Measurements from ENCODE around the gene FBXL17.

DNA sequence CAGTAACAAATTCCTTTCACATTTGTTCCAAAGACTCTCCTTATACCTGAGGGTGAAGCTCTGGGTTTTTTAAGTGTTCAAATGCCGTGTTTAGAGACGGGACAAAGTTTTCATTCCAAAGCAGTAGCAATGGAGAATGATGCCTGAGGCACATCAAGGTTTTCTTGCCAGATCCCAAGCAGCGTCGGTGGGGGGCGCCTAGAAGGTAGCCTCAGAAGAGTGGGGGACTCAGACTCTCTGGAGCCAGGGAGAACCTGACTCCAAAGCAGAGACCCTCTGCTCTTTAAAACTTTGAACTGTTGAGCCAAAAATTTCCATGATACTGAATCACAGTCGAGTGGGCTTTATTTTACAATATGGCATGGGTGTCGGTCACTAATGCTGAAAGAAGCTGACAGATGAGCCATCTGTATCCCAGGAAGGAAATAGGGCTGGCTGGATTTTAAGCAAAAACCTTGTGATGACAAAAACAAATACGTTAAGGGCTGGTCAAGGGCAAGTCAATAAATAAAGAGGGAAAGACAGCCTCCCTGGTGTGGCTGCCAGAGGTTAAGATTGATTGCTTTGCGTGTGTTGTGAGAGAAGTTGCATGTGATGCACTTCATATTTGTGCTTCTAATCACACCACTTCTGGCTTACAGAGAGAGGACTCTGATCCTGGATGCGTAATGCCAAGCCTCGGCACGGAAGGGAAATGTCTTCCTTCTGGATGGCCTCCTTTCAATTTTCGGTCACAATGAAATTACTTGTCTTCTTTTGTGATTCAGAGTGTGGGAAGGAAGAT, 550.1 kb downstream of the FBXL17 start:
- TF ChIP-seq RFX5 (IDR thresholded peaks at IDR 0.05; ENCODE audit: low read depth, low read length) = no peak
- no peak for TF ChIP-seq EP300 (IDR thresholded peaks at IDR 0.05; ENCODE audit: low read length)
- TF ChIP-seq NBN (IDR thresholded peaks at IDR 0.05; ENCODE audit: low read depth) = no peak
- TF ChIP-seq HNRNPUL1 (IDR thresholded peaks at IDR 0.05; ENCODE audit: low read length) = no peak
- no peak for TF ChIP-seq YBX1 (IDR thresholded peaks at IDR 0.05)
- no peak for TF ChIP-seq HDAC2 (IDR thresholded peaks at IDR 0.05)
- no peak for TF ChIP-seq ZNF263 (CRISPR knock-in tag; IDR thresholded peaks at IDR 0.05; ENCODE audit: borderline replicate concordance)
- no peak for TF ChIP-seq EGR1 (conservative IDR thresholded peaks at IDR 0.05)
- no peak for TF ChIP-seq HNRNPK (IDR thresholded peaks at IDR 0.05; ENCODE audit: low read depth, low read length, poor library complexity, severe bottlenecking)
- TF ChIP-seq STAT5B (CRISPR knock-in tag; IDR thresholded peaks at IDR 0.05) = no peak
- TF ChIP-seq, protein P1, sequence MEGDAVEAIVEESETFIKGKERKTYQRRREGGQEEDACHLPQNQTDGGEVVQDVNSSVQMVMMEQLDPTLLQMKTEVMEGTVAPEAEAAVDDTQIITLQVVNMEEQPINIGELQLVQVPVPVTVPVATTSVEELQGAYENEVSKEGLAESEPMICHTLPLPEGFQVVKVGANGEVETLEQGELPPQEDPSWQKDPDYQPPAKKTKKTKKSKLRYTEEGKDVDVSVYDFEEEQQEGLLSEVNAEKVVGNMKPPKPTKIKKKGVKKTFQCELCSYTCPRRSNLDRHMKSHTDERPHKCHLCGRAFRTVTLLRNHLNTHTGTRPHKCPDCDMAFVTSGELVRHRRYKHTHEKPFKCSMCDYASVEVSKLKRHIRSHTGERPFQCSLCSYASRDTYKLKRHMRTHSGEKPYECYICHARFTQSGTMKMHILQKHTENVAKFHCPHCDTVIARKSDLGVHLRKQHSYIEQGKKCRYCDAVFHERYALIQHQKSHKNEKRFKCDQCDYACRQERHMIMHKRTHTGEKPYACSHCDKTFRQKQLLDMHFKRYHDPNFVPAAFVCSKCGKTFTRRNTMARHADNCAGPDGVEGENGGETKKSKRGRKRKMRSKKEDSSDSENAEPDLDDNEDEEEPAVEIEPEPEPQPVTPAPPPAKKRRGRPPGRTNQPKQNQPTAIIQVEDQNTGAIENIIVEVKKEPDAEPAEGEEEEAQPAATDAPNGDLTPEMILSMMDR (IDR thresholded peaks at IDR 0.05 in 2 of 3, conservative IDR thresholded peaks at IDR 0.05 in 1 of 3; ENCODE audit: insufficient read depth in 2 of 3, low read depth in 1 of 3, low read length in 3 of 3) = no peak
- TF ChIP-seq, protein P2, sequence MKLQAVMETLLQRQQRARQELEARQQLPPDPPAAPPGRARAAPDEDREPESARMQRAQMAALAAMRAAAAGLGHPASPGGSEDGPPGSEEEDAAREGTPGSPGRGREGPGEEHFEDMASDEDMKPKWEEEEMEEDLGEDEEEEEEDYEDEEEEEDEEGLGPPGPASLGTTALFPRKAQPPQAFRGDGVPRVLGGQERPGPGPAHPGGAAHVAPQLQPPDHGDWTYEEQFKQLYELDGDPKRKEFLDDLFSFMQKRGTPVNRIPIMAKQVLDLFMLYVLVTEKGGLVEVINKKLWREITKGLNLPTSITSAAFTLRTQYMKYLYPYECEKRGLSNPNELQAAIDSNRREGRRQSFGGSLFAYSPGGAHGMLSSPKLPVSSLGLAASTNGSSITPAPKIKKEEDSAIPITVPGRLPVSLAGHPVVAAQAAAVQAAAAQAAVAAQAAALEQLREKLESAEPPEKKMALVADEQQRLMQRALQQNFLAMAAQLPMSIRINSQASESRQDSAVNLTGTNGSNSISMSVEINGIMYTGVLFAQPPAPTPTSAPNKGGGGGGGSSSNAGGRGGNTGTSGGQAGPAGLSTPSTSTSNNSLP (IDR thresholded peaks at IDR 0.05; ENCODE audit: borderline replicate concordance, low read depth, low read length) = no peak

Data from K562 (cell line).